Measurements from ENCODE around the gene SIGLEC15. TPM values are rescaled to one million over a fixed set of nuclear protein-coding genes. Genes with fewer than 3 reads are reported as not detected.
"Not testable (repeated sequence)": the region's sequence is repeated elsewhere in the genome, so short reads cannot be mapped to it uniquely, and the experiment has no call there.

SIGLEC15 gene
- polyA plus RNA-seq, 1 donor: 0.50 TPM

DNA sequence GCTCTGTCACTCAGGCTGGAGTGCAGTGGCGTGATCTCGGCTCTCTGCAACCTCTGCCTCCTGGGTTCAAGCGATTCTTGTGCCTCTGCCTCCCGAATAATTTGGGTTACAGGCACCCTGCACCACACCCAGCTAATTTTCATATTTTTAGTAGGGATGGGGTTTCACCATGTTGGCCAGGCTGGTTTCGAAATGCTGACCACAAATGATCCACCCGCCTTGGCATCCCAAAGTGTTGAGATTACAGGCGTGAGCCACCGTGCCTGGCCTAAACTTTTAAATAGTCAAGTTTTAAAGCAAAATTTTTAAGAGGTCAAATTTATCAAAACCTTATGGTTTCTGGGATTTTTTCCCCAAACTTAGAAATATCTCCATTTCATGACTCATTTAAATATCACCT is 6.7 kb upstream of the SIGLEC15 start:
- not testable (repeated sequence) for DNase-seq

DNA sequence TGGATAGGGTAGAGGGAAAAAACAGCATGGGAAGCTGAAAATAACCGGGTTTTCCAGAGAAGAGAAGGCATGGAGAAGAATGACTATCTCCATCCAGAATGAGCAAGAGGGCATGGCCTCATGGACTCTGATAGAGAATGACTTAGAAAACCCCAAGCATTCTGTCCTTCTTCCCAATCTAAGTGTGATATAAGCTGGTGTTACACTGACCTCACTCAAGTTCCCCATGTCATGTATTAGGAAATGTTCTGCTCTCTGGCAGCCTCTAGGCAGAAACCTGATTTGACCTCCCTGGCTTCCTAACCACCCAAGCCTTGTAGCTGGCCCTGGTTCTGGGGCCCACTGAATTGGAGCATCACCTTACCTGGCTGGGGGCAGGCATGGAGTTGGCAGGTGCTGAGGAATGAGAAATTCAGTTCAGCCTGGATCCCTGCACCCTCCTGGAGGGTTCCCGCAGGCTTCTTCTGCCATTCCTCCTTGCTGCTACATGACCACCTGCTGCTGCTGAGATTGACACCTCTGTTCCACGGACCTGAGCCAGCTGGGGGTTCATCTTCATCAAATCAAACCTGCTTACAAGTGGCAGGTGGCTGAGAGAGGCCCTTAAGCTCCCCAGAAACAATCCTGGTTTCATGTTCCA is 5.2 kb upstream of the SIGLEC15 start:
- DNase-seq: no peak

DNA sequence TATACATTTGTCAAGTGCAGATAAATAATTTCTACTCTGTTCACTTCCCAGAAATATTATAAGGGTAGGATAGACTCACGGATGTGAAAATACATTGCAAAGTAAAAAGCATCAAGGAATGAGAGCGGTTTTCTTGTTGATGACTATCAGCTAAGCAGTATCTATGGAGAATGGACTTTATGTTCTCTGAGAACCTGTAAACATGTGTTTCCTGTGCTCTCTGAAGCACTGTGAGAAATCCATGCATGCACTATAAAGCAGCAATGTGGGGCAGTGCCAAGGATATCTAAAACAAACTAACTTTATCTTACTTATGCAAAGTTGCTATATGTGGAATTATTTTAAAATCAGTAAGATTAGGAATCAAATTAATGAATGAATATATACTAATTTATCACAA is 4.4 kb upstream of the SIGLEC15 start:
- DNase-seq: no peak

DNA sequence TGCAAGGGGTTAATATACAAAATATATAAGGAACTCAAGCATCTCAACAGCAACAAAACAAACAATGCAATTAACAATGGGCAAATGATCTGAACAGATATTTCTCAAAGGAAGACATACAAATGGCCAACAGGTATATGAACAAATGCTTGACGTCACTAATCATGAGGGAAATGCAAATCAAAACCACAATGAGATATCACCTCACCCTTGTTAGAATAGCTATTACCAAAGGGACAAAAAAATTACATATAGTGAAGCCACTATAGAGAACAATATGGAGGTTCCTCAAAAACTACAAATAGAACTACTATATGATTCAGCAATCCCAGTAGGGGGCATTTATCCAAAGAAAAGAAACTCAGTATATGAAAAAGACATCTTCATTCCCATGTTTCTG is 3.8 kb upstream of the SIGLEC15 start:
- DNase-seq: no peak

DNA sequence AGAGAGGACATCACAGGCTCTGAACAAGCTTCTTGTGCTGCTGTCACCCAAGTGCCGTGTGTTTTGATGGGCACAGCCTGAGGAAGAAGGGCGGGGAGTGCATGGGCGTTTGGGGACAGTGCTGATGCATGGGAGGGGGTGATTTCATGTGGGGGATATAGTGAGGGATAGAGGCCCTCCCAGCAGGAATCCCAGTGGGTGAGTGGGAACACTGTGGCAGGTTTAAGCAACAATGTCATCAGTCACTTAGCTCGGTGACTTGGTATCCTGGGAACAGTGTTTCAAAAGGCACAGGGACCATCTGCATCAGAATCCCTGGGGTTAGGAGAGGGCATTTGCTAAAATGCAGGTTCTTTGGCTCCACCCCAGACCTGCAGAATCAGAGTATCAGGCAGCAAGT is 609 bp downstream of the SIGLEC15 start:
- DNase-seq: no peak

DNA sequence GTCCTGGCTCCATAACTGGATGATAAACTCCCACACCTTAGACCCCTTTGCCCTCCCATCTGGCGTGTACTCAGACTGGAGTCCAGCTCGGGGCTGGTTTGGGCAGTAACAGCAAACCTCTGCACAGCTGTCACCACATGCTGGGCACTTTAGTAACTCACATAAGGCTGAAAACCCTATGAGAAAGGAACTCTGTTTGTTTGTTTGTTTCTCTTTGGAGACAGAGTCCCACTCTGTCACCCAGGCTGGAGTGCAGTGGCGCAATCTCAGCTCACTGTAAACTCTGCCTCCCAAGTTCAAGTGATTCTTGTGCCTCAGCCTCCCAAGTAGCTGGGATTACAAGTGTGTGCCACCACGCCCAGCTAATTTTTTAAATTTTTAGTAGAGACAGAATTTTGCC is 1.2 kb downstream of the SIGLEC15 start:
- DNase-seq: not testable (repeated sequence)

DNA sequence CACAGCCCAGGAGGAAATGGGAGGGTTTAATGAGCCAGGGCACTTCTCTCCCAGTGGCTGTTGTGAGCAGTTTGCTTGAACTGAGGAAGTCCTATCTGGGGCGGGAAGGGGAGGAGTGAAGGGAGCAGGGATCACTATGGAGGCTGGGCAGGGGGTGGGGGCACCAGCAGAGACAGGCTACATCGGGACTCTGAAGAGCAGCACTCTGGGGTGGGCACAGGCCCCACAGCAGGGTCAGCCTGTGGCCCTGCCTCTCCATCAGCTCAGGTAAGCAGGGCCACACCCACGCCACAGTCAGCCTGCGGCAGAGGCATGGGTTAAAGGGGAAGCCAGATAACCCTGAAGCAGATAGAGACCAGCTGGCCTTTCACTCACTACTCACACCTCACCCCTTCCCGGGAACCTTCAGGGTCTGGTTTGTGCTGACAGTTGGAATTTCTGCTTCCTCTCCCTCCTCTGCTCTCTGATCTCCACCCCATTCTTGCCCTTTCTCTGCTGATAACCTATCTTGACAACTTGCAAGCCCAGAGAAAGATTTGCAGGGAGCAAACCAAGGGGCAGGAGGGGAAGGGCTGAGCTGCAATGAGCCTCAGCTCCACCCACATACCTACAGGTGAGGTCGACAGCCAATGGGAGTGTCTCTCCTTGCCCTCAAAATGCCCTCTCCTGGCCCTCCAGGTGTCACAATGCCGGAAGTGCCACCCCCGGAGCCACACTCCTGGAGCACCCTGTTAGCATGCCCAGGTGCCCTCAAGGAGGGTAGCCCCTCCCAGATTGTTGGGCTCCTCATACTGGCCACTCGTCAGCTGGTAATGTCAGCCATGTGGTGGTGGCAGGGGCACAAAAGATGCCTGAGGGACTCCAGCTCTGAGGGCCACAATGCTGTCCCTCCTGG is 3.7 kb downstream of the SIGLEC15 start:
- DNase-seq: no peak

DNA sequence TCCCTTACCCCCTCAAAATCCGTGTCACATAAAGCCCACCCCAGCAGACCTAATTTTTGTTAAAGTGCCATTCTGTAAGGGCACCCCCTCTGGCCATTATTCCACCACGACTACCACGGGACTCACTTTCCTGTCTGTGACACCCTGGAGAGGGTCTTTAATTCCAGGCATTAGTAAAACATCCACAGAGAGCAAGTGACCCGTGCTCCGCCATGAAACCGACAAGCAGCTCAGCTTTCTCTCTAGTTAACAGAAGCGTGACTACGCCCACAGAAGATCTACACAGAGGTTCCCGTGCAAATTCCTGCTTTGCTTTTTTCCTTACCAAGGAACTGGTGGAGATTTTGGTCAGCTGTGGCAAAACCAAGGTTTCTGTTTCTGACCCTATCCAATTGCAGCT is 4.4 kb downstream of the SIGLEC15 start:
- DNase-seq: no peak

DNA sequence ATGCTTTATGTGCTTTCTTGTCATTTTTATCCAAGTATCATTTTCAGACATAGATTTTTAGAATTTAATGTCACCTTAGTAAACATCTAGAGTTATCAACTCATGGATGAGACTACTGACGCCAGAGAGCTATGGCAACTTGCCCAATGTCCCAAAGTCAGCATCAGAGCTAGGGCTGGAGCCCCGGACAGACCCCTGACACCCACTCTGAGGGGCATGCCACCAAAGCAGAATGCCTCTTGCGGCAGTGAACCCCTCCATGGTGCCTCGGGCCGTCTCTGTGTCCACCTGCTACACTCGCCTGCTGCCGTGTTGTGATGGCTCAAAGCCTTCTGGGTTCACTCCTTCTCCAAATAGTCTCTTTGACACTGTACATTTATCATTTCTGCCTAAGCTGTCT is 5.4 kb downstream of the SIGLEC15 start:
- no peak for DNase-seq

DNA sequence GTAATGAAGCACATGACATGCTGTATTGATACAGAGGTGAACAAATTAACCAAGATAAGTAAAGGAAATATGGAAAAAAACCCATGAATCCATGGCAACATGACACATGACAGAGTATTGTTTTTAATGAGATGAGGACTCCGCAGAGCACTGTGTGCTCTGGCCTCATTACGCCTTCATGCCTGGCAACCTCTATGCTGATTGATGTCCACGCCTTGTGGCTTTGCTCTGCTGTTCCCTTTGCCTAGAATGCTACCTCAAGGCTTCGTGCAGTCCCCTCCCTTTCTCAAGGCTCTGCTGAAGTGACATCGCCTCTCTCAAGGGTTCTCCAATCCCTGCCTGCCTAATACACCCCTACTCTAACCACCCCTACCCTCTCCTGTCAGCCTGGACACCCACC is 8.4 kb downstream of the SIGLEC15 start:
- no peak for DNase-seq

DNA sequence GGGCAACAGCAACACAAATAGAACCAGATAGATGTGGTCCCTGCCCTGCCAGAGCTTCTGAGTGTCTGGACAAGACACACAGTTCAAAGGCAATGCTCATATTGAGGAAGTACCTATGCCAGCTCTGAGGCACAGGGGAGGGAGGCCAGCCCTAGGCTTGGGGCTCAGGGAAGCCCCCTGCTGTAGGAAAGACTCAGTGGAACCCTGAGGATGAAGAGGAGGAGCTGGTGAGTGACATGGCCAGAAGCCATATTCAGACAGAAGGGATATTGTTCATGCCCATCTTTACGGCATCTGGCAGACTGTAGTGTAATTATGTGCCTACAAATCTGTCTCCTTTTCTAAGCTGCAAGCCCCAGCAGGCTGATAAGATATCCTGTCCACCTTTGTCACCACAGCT is 8.8 kb downstream of the SIGLEC15 start:
- no peak for DNase-seq

DNA sequence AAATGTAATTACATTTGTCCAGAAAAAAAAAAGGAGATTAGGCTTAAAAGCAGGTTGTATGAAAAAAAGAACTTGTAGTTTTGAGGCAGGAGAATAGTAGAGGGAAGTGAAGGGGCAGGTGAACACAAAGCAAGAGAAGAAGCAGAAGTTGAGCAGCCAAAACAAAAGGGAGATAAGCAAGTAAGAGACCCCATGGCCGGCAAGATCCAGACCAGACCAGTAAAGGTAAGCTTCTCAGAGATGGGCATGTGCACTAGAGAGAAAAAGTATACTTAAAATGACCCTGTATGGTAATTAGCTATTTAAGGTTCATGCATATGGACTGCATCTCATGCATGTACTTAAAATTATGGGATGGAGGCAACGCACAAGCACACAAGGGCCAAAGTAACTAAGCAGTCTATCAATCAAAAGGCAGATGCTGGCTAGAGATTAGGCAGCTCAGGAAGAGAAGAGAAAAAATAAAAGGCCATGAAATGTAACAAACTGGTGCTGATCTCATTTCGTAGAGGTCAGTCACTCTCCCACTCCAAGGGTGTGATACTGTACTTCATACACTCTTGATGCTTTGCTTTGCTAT is 9.7 kb downstream of the SIGLEC15 start:
- DNase-seq: no peak

DNA sequence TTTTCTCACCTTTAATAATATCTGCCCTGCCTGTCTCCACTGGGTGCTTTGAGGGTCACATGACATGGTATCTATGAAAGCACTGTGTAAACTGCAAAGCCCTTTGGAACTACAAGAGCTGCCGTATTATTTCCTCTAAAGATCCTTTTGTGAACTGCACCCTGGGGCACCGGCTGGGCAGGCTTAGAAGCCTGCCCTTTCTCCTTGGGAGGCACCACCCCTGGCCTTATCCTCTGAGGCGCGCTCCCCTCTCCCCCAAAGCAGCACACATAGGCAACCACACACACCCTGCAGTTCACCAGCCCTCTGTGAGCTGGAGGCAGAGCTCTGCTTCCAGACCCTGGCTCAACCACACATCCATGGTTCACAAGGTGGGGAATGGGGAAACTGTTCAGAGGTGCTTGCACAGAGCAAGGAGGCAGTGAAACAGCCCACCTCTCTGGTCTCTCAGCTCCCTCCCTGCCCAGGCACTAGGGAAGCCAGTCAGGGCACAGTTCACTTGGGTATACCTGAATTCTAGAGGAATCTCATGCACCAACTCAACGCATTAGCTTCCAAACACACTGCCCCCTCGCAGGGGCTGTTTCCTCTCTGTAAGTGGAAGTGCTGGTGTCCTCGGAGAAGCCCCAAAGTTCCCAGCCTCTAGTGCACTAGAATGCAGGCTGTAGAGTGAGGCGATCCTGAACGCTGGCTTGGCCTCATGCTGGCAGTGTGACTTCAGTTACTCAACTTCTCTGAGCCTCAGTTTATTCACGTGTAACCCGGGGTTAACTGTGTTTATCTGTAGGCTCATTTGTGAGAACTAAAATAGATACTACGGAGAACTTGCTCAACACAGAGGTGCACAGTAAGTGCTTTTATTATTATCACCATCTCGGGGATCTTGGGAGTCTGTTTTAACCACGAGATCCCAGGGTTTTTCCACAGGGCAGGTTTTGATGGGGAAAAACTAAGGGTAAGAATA is 11.0 kb downstream of the SIGLEC15 start:
- DNase-seq: no peak

DNA sequence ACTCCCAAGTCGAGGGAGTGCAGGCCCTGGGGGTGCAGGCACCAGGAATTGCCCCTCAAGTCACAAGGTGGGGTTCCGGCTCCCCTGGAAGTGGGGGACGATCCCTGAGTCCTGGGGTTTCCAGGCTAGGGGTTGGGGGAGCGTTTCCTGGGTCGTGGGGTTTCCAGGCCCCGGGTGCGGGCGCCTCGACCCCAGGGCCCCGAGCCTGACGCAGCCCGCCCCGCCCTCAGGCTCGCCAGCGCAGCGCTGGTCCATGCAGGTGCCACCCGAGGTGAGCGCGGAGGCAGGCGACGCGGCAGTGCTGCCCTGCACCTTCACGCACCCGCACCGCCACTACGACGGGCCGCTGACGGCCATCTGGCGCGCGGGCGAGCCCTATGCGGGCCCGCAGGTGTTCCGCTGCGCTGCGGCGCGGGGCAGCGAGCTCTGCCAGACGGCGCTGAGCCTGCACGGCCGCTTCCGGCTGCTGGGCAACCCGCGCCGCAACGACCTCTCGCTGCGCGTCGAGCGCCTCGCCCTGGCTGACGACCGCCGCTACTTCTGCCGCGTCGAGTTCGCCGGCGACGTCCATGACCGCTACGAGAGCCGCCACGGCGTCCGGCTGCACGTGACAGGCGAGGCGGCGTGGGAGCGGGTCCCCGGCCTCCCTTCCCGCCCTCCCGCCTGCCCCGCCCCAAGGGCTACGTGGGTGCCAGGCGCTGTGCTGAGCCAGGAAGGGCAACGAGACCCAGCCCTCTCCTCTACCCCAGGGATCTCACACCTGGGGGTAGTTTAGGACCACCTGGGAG is 12.0 kb downstream of the SIGLEC15 start:
- no peak for DNase-seq

DNA sequence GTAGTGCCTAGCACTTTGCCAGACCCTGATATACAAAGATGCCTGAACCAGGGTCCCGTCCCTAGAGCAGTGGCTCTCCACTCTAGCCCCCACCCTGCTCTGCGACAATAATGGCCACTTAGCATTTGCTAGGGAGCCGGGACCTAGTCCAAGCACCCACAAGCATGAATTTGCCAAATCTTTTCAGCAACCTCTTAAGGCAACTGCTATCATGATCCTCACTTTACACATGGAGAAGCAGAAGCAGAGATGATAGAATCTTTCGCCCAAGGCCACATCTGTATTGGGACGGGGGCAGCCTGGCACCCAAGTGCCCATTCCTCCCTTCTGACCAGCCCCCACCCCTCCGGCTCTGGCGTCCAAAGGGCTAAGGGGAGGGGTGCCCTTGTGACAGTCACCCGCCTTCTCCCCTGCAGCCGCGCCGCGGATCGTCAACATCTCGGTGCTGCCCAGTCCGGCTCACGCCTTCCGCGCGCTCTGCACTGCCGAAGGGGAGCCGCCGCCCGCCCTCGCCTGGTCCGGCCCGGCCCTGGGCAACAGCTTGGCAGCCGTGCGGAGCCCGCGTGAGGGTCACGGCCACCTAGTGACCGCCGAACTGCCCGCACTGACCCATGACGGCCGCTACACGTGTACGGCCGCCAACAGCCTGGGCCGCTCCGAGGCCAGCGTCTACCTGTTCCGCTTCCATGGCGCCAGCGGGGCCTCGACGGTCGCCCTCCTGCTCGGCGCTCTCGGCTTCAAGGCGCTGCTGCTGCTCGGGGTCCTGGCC is 13.0 kb downstream of the SIGLEC15 start:
- DNase-seq: no peak

DNA sequence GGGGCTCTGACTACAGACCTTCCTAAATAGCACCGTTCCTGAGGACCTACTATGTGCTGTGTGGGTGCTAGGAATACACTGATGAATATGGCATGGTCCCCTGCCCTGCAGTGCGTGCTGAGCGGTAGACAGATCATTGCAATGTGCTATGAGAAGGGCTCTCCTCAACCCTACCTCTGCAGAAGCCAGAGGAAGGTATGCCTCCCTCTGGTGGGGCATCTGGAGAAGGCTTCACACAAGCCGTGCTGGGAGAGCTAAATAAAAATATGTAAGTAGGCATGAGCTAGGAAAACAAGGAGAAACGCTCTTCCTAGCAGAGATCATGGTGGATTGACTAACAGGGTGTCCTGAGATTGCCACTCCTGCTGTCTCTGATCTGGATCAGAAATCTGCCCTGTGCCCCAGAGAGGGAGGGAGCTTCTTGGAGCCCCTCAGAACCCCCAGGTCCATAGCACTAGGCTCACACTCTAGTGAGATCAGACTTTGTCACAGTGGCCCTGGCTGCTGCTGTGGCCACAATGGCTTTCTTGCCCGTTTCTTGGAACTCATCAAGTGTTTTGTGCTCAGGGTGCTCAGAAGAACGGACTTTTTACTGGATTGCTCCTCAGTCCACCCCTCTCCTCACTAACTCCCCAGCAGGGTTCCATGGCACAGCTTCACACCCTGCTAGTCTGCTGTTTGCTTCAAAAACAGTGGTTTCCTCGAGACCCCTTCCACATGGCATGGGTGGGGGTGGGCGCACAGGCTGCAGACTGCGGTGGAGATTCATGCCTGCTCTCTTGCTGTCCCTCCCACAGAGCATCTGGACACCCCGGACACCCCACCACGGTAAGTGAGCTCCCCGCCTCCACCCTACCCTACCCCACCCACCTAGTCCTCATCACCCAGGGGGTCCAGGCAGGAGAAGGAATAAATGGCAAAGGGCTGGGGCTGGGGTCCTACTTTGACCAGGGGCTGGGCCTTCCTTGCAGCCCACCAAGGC is 14.2 kb downstream of the SIGLEC15 start:
- DNase-seq: no peak

DNA sequence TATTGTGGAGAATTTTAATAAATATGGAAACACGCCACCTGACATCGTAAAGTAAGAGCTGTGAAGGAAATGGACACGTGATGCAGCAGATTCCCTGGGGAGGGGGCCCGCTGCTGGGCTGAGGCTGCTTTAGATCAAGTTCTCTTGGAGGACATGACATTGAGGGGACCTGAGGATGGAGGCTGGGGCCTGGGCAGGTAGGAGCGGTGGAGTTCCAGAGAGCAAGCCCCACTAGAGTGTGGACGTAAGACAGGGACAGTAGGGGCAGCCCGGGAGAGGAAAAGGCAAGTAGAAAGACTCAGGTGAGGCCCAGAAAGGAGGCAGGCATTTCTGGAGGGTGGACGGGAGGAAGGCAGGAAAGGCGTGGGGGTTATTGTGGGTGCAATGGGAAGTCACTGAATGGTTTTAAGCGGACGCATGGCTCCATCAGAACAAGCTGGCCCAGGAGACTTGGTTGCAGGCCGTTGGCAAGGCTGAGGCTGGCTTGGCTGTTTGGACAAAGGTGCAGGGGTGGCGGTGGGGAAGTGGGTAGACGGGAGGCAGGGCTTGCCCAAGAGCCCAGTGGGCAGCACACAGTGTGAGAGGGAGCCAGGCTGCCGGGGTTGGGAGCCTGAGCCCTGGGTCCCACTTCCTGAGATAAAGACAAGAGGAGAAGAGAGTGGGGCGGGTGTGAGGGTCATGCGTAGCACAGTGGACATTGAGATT is 15.7 kb downstream of the SIGLEC15 start:
- no peak for DNase-seq

DNA sequence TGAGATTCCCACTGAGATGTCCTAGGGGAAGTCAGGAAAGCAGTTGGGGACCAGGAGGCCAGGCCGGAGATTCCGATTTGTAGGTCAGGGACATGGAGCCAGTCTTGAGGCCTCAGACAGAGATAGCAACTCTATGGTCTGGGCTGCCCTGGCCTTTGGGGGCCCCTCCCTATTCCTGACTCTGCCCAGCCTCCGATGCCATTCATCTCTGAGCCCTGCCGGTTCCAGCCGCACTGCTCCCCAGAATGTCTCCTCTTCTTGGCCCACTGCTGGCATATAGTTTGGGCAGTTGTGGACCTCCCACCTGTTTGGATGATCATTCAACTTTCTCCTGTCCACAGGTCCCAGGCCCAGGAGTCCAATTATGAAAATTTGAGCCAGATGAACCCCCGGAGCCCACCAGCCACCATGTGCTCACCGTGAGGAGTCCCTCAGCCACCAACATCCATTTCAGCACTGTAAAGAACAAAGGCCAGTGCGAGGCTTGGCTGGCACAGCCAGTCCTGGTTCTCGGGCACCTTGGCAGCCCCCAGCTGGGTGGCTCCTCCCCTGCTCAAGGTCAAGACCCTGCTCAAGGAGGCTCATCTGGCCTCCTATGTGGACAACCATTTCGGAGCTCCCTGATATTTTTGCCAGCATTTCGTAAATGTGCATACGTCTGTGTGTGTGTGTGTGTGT is 16.4 kb downstream of the SIGLEC15 start:
- DNase-seq: no peak
